ENCODE data around the gene TAS2R41.

DNA sequence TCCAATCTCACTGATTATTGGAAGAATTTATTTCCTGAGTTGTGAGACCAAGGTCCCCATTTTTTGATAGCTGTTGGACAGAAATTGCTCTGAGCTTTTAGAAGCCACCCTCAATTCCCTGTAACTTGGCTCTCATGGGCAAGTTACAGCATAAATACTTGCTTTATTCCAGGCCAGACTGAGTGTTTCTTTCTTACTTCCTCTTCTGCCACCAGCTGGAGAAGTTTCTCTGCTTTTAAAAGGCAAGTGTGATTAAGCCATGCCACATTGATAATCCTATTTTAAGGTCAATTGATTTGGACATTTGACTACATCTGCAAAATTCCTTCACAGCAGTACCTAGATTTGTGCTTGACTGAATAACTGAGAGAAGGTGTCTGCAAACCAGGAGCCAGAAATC, 14.1 kb upstream of the TAS2R41 start:
- no peak for TF ChIP-seq EZH2 (IDR thresholded peaks at IDR 0.05)
- no peak for TF ChIP-seq POLR2AphosphoS5 (IDR thresholded peaks at IDR 0.05; ENCODE audit: borderline replicate concordance, low read depth, low read length)
- TF ChIP-seq FOXP2 (optimal IDR thresholded peaks at IDR 0.05; ENCODE audit: control extremely low read depth, extremely low read length, insufficient read depth): no peak
